OCI-LY1 (cell line): Measurements from ENCODE around the gene IKZF3.
A peak's percentile ranks its signal among the peaks of the same experiment; 100 is the strongest.

Source experiments
- H2AFZ ChIP-seq: fragments of 200-600 bp; sonication (generic), shearing (Covaris generic); 2 replicates; pipeline ENCODE4 v1.6.0; 2014; ENCODE audit warnings: antibody characterized with exemption, mild to moderate bottlenecking, low read length
- H3F3A ChIP-seq: fragments of 200-600 bp; sonication (generic), shearing (Covaris generic); 2 replicates; pipeline ENCODE4 v1.6.0; 2014; ENCODE audit warnings: mild to moderate bottlenecking, antibody characterized with exemption, low read length, moderate library complexity; ENCODE audit not compliant: insufficient read depth
- H3K27ac ChIP-seq: fragments of 200-600 bp; sonication (generic); 2 replicates; pipeline ENCODE4 v1.5.1; 2014; ENCODE audit warnings: low read length, mixed run types, mild to moderate bottlenecking, low read depth; ENCODE audit not compliant: poor library complexity, severe bottlenecking
- H3K27me3 ChIP-seq: fragments of 200-600 bp; sonication (generic); 2 replicates; pipeline ENCODE4 v1.6.0; 2014; ENCODE audit warnings: antibody characterized with exemption, mild to moderate bottlenecking, low read length, moderate library complexity; ENCODE audit not compliant: insufficient read depth
- H3K36me3 ChIP-seq: fragments of 200-600 bp; sonication (generic); 2 replicates; pipeline ENCODE4 v1.6.1; 2014; ENCODE audit warnings: mild to moderate bottlenecking, antibody characterized with exemption, low read length, moderate library complexity, mixed read lengths; ENCODE audit not compliant: insufficient read depth
- H3K4me1 ChIP-seq: fragments of 200-600 bp; sonication (generic); 2 replicates; pipeline ENCODE4 v1.5.1; 2014; ENCODE audit warnings: mild to moderate bottlenecking, low read length, moderate library complexity; ENCODE audit not compliant: insufficient read depth, severe bottlenecking
- H3K4me2 ChIP-seq: fragments of 200-600 bp; sonication (generic), shearing (Covaris generic); 2 replicates; pipeline ENCODE4 v1.6.1; 2014; ENCODE audit warnings: low read length
- H3K4me3 ChIP-seq: fragments of 200-600 bp; sonication (generic); 2 replicates; pipeline ENCODE4 v1.5.1; 2014; ENCODE audit warnings: low read length, low read depth, mild to moderate bottlenecking, mixed read lengths; ENCODE audit not compliant: poor library complexity, severe bottlenecking
- H3K79me2 ChIP-seq: fragments of 200-600 bp; shearing (Covaris generic); 2 replicates; pipeline ENCODE4 v1.6.1; 2016; ENCODE audit warnings: mixed run types, low read length, mixed read lengths; ENCODE audit not compliant: insufficient read depth
- H3K9ac ChIP-seq: fragments of 200-600 bp; sonication (generic), shearing (Covaris generic); 2 replicates; pipeline ENCODE4 v1.6.1; 2014; ENCODE audit warnings: mild to moderate bottlenecking, low read length, mixed read lengths
- H3K9me2 ChIP-seq: fragments of 200-600 bp; sonication (generic), shearing (Covaris generic); 2 replicates; pipeline ENCODE4 v1.6.1; 2014; ENCODE audit warnings: low read depth, mild to moderate bottlenecking, low read length, mixed read lengths
- H3K9me3 ChIP-seq: fragments of 200-600 bp; shearing (Covaris generic); 2 replicates; pipeline ENCODE4 v1.6.1; 2014; ENCODE audit warnings: low read length, mixed read lengths
- H4K20me1 ChIP-seq: fragments of 200-600 bp; sonication (generic), shearing (Covaris generic); 2 replicates; pipeline ENCODE4 v1.6.0; 2016; ENCODE audit warnings: mild to moderate bottlenecking, low read length; ENCODE audit not compliant: insufficient read depth
- CTCF ChIP-seq: fragments of 200-600 bp; sonication (generic), shearing (Covaris generic); IDR thresholded peaks from 2 replicates; pipeline ENCODE4 v1.5.1; 2017; ENCODE audit warnings: mild to moderate bottlenecking, antibody characterized with exemption, low read length, moderate library complexity, mixed read lengths
- EZH2 ChIP-seq: fragments of 200-600 bp; sonication (generic), shearing (Covaris generic); IDR thresholded peaks from 2 replicates; pipeline ENCODE4 v1.8.0; 2017; ENCODE audit warnings: borderline replicate concordance, mixed run types, mild to moderate bottlenecking, antibody characterized with exemption, low read length, moderate library complexity, mixed read lengths

The IKZF3 gene

GRCh38 chr17:39769974-39770587 is 94.0 kb downstream of the IKZF3 start:
- Histone ChIP-seq H3K9ac (peak overlapping the region; percentile 84), H4K20me1 (no peaks in the 10 kb centered on the region), H3K4me3 (peak overlapping the region; percentile 80), H3K27ac (peak overlapping the region; percentile 92), H3K9me3 (no peaks in the 10 kb centered on the region), H3K36me3 (peaks cover 100% of the 10 kb centered on the region), H3K4me1 (peaks cover 99% of the 10 kb centered on the region), H3K27me3 (no peaks in the 10 kb centered on the region), H3K4me2 (peak overlapping the region; percentile 97), H2AFZ (no peak overlapping the region), H3K9me2 (no peaks in the 10 kb centered on the region), H3F3A (peaks cover 6% of the 10 kb centered on the region; the same call in 1 of the 2 replicates), H3K79me2 (peaks cover 85% of the 10 kb centered on the region)
- TF ChIP-seq EZH2 = no peak
- TF ChIP-seq CTCF = no peak

- no peak overlapping the region for H3K4me3 ChIP-seq
- H4K20me1 ChIP-seq = no peaks in the 10 kb centered on the region
- H3K36me3 ChIP-seq = peaks cover 100% of the 10 kb centered on the region
- H3K9ac ChIP-seq = peak overlapping the region; percentile 17; the same call in 1 of the 2 replicates
- H3K27ac ChIP-seq = peak overlapping the region; percentile 72
- no peaks in the 10 kb centered on the region for H3K27me3 ChIP-seq
- no peak overlapping the region for H2AFZ ChIP-seq
- TF ChIP-seq CTCF (no peak), EZH2 (no peak)
- peaks cover 89% of the 10 kb centered on the region for H3K4me1 ChIP-seq
- H3K79me2 ChIP-seq = peaks cover 56% of the 10 kb centered on the region
- no peak overlapping the region for H3K4me2 ChIP-seq
- H3K9me2 ChIP-seq = no peaks in the 10 kb centered on the region
- H3F3A ChIP-seq = peaks cover 12% of the 10 kb centered on the region
- no peaks in the 10 kb centered on the region for H3K9me3 ChIP-seq
Observed at GRCh38 chr17:39767147-39767546, 97.0 kb downstream of the IKZF3 start.

- H3K4me2 ChIP-seq = no peak overlapping the region
- no peaks in the 10 kb centered on the region for H3K27me3 ChIP-seq
- H3K9me3 ChIP-seq = no peaks in the 10 kb centered on the region
- H3K4me3 ChIP-seq = no peak overlapping the region
- no peaks in the 10 kb centered on the region for H3K9me2 ChIP-seq
- H3K79me2 ChIP-seq = peaks cover 42% of the 10 kb centered on the region
- H3K36me3 ChIP-seq = peaks cover 97% of the 10 kb centered on the region
- H3K4me1 ChIP-seq = peaks cover 85% of the 10 kb centered on the region
- H3K9ac ChIP-seq = no peak overlapping the region
- TF ChIP-seq CTCF (no peak), EZH2 (no peak)
- peaks cover 13% of the 10 kb centered on the region for H3F3A ChIP-seq
- H4K20me1 ChIP-seq = no peaks in the 10 kb centered on the region
- H2AFZ ChIP-seq = no peak overlapping the region
- peak overlapping the region; percentile 48 for H3K27ac ChIP-seq
Observed at GRCh38 chr17:39765766-39766165, 98.3 kb downstream of the IKZF3 start.
